Epithelial cell of proximal tubule (primary cell): ENCODE results near the gene KCNQ1OT1. TPM values are rescaled to one million over a fixed set of nuclear protein-coding genes. Genes with fewer than 3 reads are reported as not detected.

Source experiments
- DNase-seq: peaks from one replicate; pipeline ENCODE4 v3.0.0-alpha.2; 2011; ENCODE audit warnings: low read depth
- H3K4me3 ChIP-seq: 2 replicates; pipeline ENCODE4 v1.5.1; 2011; ENCODE audit warnings: low read depth, mild to moderate bottlenecking, low read length
- CTCF ChIP-seq: conservative IDR thresholded peaks from 2 replicates; pipeline ENCODE4 v1.5.1; 2012; ENCODE audit warnings: low read depth, mild to moderate bottlenecking, low read length
- total RNA-seq: library from RNA; depleted of rRNA; stranded (reverse); fragments of >200 nt; gene quantifications from 2 replicates; pipeline ENCODE4 v1.2.3, GENCODE V29; 2015

KCNQ1OT1 gene
- total RNA-seq, 1 donor from 2014 or later, result 0.63 TPM

- no peak overlapping the region for H3K4me3 ChIP-seq
- DNase-seq, result no peak
- no peak for TF ChIP-seq CTCF
These were observed 25.0 kb upstream of the KCNQ1OT1 start for GRCh38 chr11:2724653-2725367.

- no peak for TF ChIP-seq CTCF
- no peak overlapping the region for H3K4me3 ChIP-seq
- DNase-seq, result no peak
These were observed 24.3 kb upstream of the KCNQ1OT1 start for GRCh38 chr11:2724104-2724503.

- H3K4me3 ChIP-seq, result no peak overlapping the region
- DNase-seq, result no peak
- TF ChIP-seq CTCF, result no peak
These were observed 23.2 kb upstream of the KCNQ1OT1 start for GRCh38 chr11:2722955-2723354.

GRCh38 chr11:2721210-2721916 is 21.6 kb upstream of the KCNQ1OT1 start:
- no peak for TF ChIP-seq CTCF
- DNase-seq, result no peak
- no peak overlapping the region for H3K4me3 ChIP-seq

- no peak overlapping the region for H3K4me3 ChIP-seq
- no peak for TF ChIP-seq CTCF
- no peak for DNase-seq
These were observed 20.2 kb upstream of the KCNQ1OT1 start for GRCh38 chr11:2719831-2720590.

- no peak overlapping the region for H3K4me3 ChIP-seq
- TF ChIP-seq CTCF, result no peak
- no peak for DNase-seq
These were observed 19.1 kb upstream of the KCNQ1OT1 start for GRCh38 chr11:2718817-2719438.
